Mesodermal cell (in vitro differentiated cells): ENCODE data around the gene PLP1.
"Not testable (repeated sequence)": the region's sequence is repeated elsewhere in the genome, so short reads cannot be mapped to it uniquely, and the experiment has no call there.

Experiments used
- H3K27ac ChIP-seq: 2 replicates; pipeline ENCODE4 v1.7.0; 2013; ENCODE audit warnings: mild to moderate bottlenecking, low read depth, low read length, moderate library complexity; ENCODE audit not compliant: severe bottlenecking
- H3K36me3 ChIP-seq: 2 replicates; pipeline ENCODE4 v1.7.1; 2013; ENCODE audit warnings: mild to moderate bottlenecking, low read length, moderate library complexity; ENCODE audit not compliant: control insufficient read depth, insufficient read depth
- H3K4me1 ChIP-seq: one replicate; pipeline ENCODE4 v1.7.1; 2013; ENCODE audit warnings: mild to moderate bottlenecking, low read length; ENCODE audit not compliant: insufficient read depth, control insufficient read depth, poor library complexity, severe bottlenecking
- H3K4me3 ChIP-seq: 2 replicates; pipeline ENCODE4 v1.7.0; 2013; ENCODE audit warnings: low read length, control low read depth, mild to moderate bottlenecking; ENCODE audit not compliant: insufficient read depth, poor library complexity, severe bottlenecking; ENCODE audit errors: extremely low read depth
- H3K9me3 ChIP-seq: 2 replicates; pipeline ENCODE4 v1.7.1; 2013; ENCODE audit warnings: mild to moderate bottlenecking, low read length, moderate library complexity; ENCODE audit not compliant: control insufficient read depth
- WGBS, 2 experiments: methylation state at CpG; one replicate each; pipeline ENCODE4 v1.1.5; 2013; ENCODE audit warnings: missing lambda C conversion rate in 2 of 2; ENCODE audit not compliant: insufficient coverage in 2 of 2; 5-methylcytosine and 5-hydroxymethylcytosine counted together

Gene PLP1

GRCh38 chrX:103742339-103742738 lies 34.3 kb upstream of the PLP1 start:
- 29 to 40% methylated on average over 1 of the region's 6 CpGs for WGBS, 2 experiments
- no peak overlapping the region for H3K27ac ChIP-seq
- H3K4me1 ChIP-seq, result no peaks in the 10 kb centered on the region
- no peaks in the 10 kb centered on the region for H3K9me3 ChIP-seq
- no peak overlapping the region for H3K4me3 ChIP-seq
- H3K36me3 ChIP-seq, result no peaks in the 10 kb centered on the region

GRCh38 chrX:103747163-103747562 lies 29.5 kb upstream of the PLP1 start:
- Histone ChIP-seq H3K4me3 (no peak overlapping the region), H3K36me3 (no peaks in the 10 kb centered on the region), H3K27ac (no peak overlapping the region), H3K4me1 (no peaks in the 10 kb centered on the region), H3K9me3 (no peaks in the 10 kb centered on the region)
- no CpG with 5 or more reads among the region's 2 CpGs for WGBS, 2 experiments

DNA sequence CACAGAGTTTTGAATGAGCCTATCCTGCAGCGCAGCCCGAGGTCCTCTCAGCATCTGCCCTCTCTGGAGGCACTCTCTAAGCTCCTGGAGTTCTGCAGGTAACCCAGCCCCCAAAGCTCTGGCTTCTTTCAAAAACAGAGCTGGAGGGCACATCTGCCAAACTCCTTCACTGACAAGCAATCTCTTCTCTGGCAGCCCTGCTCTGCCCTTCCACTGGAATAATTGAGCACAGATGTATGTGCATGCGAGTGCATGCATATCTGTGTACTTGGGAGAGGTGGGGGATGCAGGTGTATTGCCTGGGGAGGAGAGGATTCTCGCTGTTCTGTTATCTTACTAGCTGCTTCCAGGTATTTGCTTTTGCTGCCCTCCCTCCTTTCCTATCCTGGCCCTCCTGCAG lies 22.2 kb upstream of the PLP1 start:
- Histone ChIP-seq H3K36me3 (no peaks in the 10 kb centered on the region), H3K4me1 (no peaks in the 10 kb centered on the region), H3K9me3 (no peaks in the 10 kb centered on the region), H3K27ac (no peak overlapping the region), H3K4me3 (no peak overlapping the region)
- WGBS, 2 experiments, result 100% methylated on average over 1 to 2 of the region's 4 CpGs

- Histone ChIP-seq H3K27ac (no peak overlapping the region), H3K4me3 (no peak overlapping the region), H3K36me3 (no peaks in the 10 kb centered on the region), H3K4me1 (no peaks in the 10 kb centered on the region), H3K9me3 (no peaks in the 10 kb centered on the region)
- 76 to 84% methylated on average over 2 to 3 of the region's 3 CpGs for WGBS, 2 experiments
Observed at GRCh38 chrX:103756736-103757135, 19.9 kb upstream of the PLP1 start.

- WGBS, 2 experiments, result no CpG with 5 or more reads among the region's 1 CpG
Observed at GRCh38 chrX:103758555-103758954, 18.1 kb upstream of the PLP1 start.

DNA sequence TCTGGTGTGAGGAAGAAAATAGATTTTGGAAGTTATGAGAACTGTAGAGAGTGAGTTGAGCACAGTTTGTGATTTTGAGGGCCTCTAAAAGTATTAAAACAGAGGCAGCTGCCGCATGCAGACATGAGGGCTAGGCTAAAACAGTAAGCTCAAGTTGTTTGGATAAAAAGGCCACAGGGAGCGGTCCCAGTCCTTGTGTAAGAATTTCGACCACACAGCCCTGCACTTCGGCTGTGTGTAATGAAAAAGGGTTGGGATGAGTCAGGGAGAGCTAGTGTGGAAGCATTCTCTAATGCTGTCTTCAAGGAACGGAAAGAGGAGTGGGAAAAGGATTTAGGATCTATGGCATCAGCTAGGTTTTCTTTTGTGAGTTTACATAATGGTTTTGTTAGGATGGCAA lies 13.1 kb upstream of the PLP1 start:
- not testable (repeated sequence) for H3K4me1 ChIP-seq, H3K9me3 ChIP-seq, H3K4me3 ChIP-seq, H3K27ac ChIP-seq, H3K36me3 ChIP-seq
- WGBS, 2 experiments, result 56 to 90% methylated on average over 1 to 4 of the region's 5 CpGs

More at GRCh38 chrX:103758555-103758954, 18.1 kb upstream of the PLP1 start:
- H3K9me3 ChIP-seq, result no peaks in the 10 kb centered on the region
- no peaks in the 10 kb centered on the region for H3K4me1 ChIP-seq
- H3K27ac ChIP-seq, result no peak overlapping the region
- no peak overlapping the region for H3K4me3 ChIP-seq
- H3K36me3 ChIP-seq, result no peaks in the 10 kb centered on the region

GRCh38 chrX:103766813-103767555 lies 9.7 kb upstream of the PLP1 start:
- not testable (repeated sequence) for H3K27ac ChIP-seq, H3K4me3 ChIP-seq
- WGBS, 2 experiments, result 31% methylated on average over 3 of the region's 9 CpGs; no CpG with 5 or more reads in 1 of the 2 experiments

GRCh38 chrX:103773445-103773844 lies 3.2 kb upstream of the PLP1 start:
- Histone ChIP-seq H3K4me3 (no peak overlapping the region), H3K9me3 (no peaks in the 10 kb centered on the region), H3K27ac (no peak overlapping the region), H3K4me1 (no peaks in the 10 kb centered on the region), H3K36me3 (no peaks in the 10 kb centered on the region)
- WGBS, 2 experiments, result 100% methylated on average over 1 of the region's 3 CpGs; no CpG with 5 or more reads in 1 of the 2 experiments

More at GRCh38 chrX:103766813-103767555, 9.7 kb upstream of the PLP1 start:
- H3K36me3 ChIP-seq, H3K9me3 ChIP-seq, H3K4me1 ChIP-seq: not testable (repeated sequence)

GRCh38 chrX:103774070-103774642 lies 2.5 kb upstream of the PLP1 start:
- H3K4me3 ChIP-seq, result no peak overlapping the region
- no peaks in the 10 kb centered on the region for H3K4me1 ChIP-seq
- H3K36me3 ChIP-seq, result no peaks in the 10 kb centered on the region
- H3K27ac ChIP-seq, result no peak overlapping the region
- 92 to 97% methylated on average over 3 to 4 of the region's 6 CpGs for WGBS, 2 experiments
- H3K9me3 ChIP-seq, result no peaks in the 10 kb centered on the region

DNA sequence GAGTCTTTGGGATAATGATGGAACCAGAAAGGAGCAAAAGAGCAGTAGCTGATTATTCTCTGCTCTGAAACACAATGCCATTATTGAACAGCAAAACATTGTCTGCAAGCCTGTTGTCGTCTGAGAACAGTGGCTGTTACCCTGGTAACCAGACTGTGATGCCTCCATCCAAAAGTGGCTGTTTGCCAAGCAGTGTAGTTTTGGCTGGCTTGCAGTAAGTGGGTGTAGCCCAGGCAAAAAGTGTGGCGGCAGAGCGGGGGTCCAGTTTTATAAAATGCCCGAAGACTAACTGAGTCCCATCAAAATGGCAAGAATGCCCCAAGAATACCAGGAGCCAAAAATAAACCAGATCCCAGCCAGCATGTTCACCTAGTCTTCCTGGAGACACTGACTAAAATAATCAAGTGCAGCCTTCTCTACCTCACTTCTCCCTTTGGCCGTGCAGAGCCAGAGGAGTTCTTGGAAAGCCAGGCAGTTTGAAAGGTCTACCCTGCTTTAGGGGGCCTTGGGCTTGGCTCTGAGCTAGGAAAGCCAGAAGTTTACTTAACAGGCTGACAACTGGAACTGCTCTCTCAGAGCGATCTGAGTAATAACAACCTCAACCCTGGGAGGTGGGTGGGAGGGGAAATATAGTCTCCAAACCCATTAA lies 2.6 kb downstream of the PLP1 start:
- 75% methylated on average over 2 of the region's 6 CpGs; no CpG with 5 or more reads in 1 of the 2 experiments for WGBS, 2 experiments
- no peak overlapping the region for H3K4me3 ChIP-seq
- H3K4me1 ChIP-seq, result peaks cover 8% of the 10 kb centered on the region
- no peaks in the 10 kb centered on the region for H3K36me3 ChIP-seq
- H3K27ac ChIP-seq, result no peak overlapping the region
- no peaks in the 10 kb centered on the region for H3K9me3 ChIP-seq
